Endothelial cell of umbilical vein (primary cell): ENCODE data around the gene BHLHA15. TPM values are rescaled to one million over a fixed set of nuclear protein-coding genes. Genes with fewer than 3 reads are reported as not detected.

ENCODE experiments used
- BruUV-seq: library from RNA; stranded (reverse); fragments of 400-500 nt; replicated peaks from 2 replicates; lab custom pipeline; 2021; lab: Mats Ljungman, UMichigan
- CTCF ChIA-PET: fragments of 300-600, 350-600 bp; sonication (Branson Sonifier 250); formaldehyde crosslinking; loops from one replicate; lab custom pipeline; 2021; ENCODE audit warnings: antibody characterized with exemption, inconsistent platforms; lab: Charles Lee
- POLR2A ChIA-PET: fragments of 300-600, 350-600 bp; sonication (Branson Sonifier 250); formaldehyde crosslinking; loops from one replicate; lab custom pipeline; 2021; ENCODE audit warnings: antibody characterized with exemption, inconsistent platforms; lab: Charles Lee
- DNase-seq: peaks from one replicate; pipeline ENCODE4 v3.0.0-alpha.2; 2011; ENCODE audit warnings: low read depth, low spot score
- FAIRE-seq: peaks from 2 replicates; lab custom pipeline; 2011; peaks lifted over from hg19 to GRCh38; lab: Jason Lieb, UNC
- H2AFZ ChIP-seq: 2 replicates; pipeline ENCODE4 v1.6.0; 2012; ENCODE audit warnings: low read depth, low read length, control low read depth, inconsistent platforms
- H3K27ac ChIP-seq: 2 replicates; pipeline ENCODE4 v1.5.1; 2011; ENCODE audit warnings: low read depth, mild to moderate bottlenecking, control low read depth, low read length, moderate library complexity; ENCODE audit not compliant: insufficient read depth
- H3K27me3 ChIP-seq, 2 experiments: 2 replicates each; pipeline versions ENCODE4 v1.6.0 to v1.6.1; 2011; ENCODE audit warnings: low read length in 2 of 2, mixed read lengths in 1 of 2; ENCODE audit not compliant: control insufficient read depth in 2 of 2, insufficient read depth in 2 of 2
- H3K36me3 ChIP-seq, 2 experiments: 2 replicates in 1 of 2; 3 replicates in 1 of 2; pipeline ENCODE4 v1.5.1; 2011; ENCODE audit warnings: low read length in 2 of 2, mild to moderate bottlenecking in 1 of 2, moderate library complexity in 1 of 2; ENCODE audit not compliant: control insufficient read depth in 2 of 2, insufficient read depth in 2 of 2; ENCODE audit errors: extremely low read depth in 1 of 2
- H3K4me1 ChIP-seq: 3 replicates; pipeline ENCODE4 v1.5.1; 2011; ENCODE audit warnings: mild to moderate bottlenecking, low read length; ENCODE audit not compliant: control insufficient read depth, insufficient read depth; ENCODE audit errors: extremely low read depth
- H3K4me2 ChIP-seq: 2 replicates; pipeline ENCODE4 v1.6.1; 2011; ENCODE audit warnings: low read length, control low read depth, mixed read lengths; ENCODE audit not compliant: insufficient read depth
- H3K4me3 ChIP-seq, 3 experiments: fragments of 200-600 bp in 1 of 3; sonication (generic), shearing (Covaris generic) in 1 of 3; replicated peaks in 1 of 3; 2 replicates each; pipeline ENCODE4 v1.5.1; 2011 to 2016; ENCODE audit warnings: control low read depth in 3 of 3, low read length in 3 of 3, mild to moderate bottlenecking in 2 of 3, inconsistent platforms in 1 of 3, low read depth in 1 of 3, moderate library complexity in 1 of 3; ENCODE audit not compliant: insufficient read depth in 1 of 3
- H3K79me2 ChIP-seq: 2 replicates; pipeline ENCODE4 v1.6.0; 2012; ENCODE audit warnings: low read length, inconsistent platforms; ENCODE audit not compliant: control insufficient read depth, insufficient read depth
- H3K9ac ChIP-seq: replicated peaks from 2 replicates; pipeline ENCODE3; 2011; ENCODE audit warnings: low read length, control low read depth; ENCODE audit not compliant: insufficient read depth; ENCODE audit errors: extremely low read depth
- H3K9me1 ChIP-seq: replicated peaks from 3 replicates; pipeline ENCODE4 v1.6.0; 2011; ENCODE audit warnings: mild to moderate bottlenecking, low read length; ENCODE audit not compliant: control insufficient read depth, insufficient read depth; ENCODE audit errors: extremely low read depth
- H3K9me3 ChIP-seq: replicated peaks from 2 replicates; pipeline ENCODE4 v1.5.1; 2012; ENCODE audit warnings: low read length, inconsistent platforms; ENCODE audit not compliant: control insufficient read depth, insufficient read depth
- H4K20me1 ChIP-seq: replicated peaks from 2 replicates; pipeline ENCODE3; 2011; ENCODE audit warnings: mild to moderate bottlenecking, low read length; ENCODE audit not compliant: control insufficient read depth, insufficient read depth; ENCODE audit errors: extremely low read depth
- EZH2 ChIP-seq: IDR thresholded peaks from 2 replicates; pipeline ENCODE4 v1.6.1; 2012; ENCODE audit warnings: borderline replicate concordance, low read depth, mild to moderate bottlenecking, moderate library complexity, low read length, inconsistent platforms; ENCODE audit not compliant: severe bottlenecking
- FOS ChIP-seq: IDR thresholded peaks from 2 replicates; pipeline ENCODE4 v1.6.1; 2011; ENCODE audit warnings: mild to moderate bottlenecking, low read length, moderate library complexity, borderline replicate concordance; ENCODE audit not compliant: insufficient read depth
- GATA2 ChIP-seq: IDR thresholded peaks from 2 replicates; pipeline ENCODE4 v1.7.0; 2011; ENCODE audit warnings: low read depth, mild to moderate bottlenecking, moderate library complexity, mixed read lengths, low read length; ENCODE audit not compliant: insufficient read length, insufficient read depth
- JUN ChIP-seq: IDR thresholded peaks from 2 replicates; pipeline ENCODE4 v1.6.1; 2011; ENCODE audit warnings: borderline replicate concordance, low read depth; ENCODE audit not compliant: insufficient read length, insufficient read depth
- MYC ChIP-seq: IDR thresholded peaks from one replicate; pipeline ENCODE4 v1.6.1; 2011; ENCODE audit warnings: mild to moderate bottlenecking, low read depth, low read length
- POLR2A ChIP-seq: IDR thresholded peaks from 2 replicates; pipeline ENCODE4 v1.6.1; 2012; ENCODE audit warnings: low read depth, mild to moderate bottlenecking, control low read depth, low read length
- POLR2AphosphoS5 ChIP-seq: IDR thresholded peaks from 2 replicates; pipeline ENCODE4 v1.6.1; 2012; ENCODE audit warnings: low read depth, mild to moderate bottlenecking, control low read depth, low read length, moderate library complexity; ENCODE audit not compliant: insufficient read depth
- dilution Hi-C: fragments of 300-500 bp; cut with MboI; formaldehyde crosslinking; loops from one replicate; pipeline ENCODE4 v1.15.0; 2019; ENCODE audit warnings: low sequenced_read_pairs; ENCODE audit not compliant: extremely low pct_ligation_motif_present
- intact Hi-C: fragments of 100-400 bp; cut with micrococcal nuclease; formaldehyde crosslinking; loops from one replicate; pipeline ENCODE4 v1.10.0; 2022
- polyA plus RNA-seq, 4 experiments: library from polyadenylated mRNA; depleted of rRNA in 3 of 4; stranded (reverse) in 3 of 4; unstranded in 1 of 4; fragments of >200 nt; gene quantifications; 2 replicates each; pipeline versions ENCODE4 v1.2.1 to v1.2.3, GENCODE V29; 2011 to 2012; ENCODE audit warnings: missing spikeins in 1 of 4
- total RNA-seq: library from RNA; stranded (reverse); gene quantifications from 2 replicates; pipeline ENCODE4 v1.2.3, GENCODE V29; 2021
- TF ChIP-seq, protein P1 (sequence below): IDR thresholded peaks from 2 replicates; pipeline ENCODE4 v1.6.1; 2011; ENCODE audit not compliant: insufficient read depth, insufficient read length
- TF ChIP-seq, protein P2 (sequence below), 2 donors: IDR thresholded peaks; 1 replicate in 1 of 2; 2 replicates in 1 of 2; pipeline ENCODE4 v1.5.1; 2011; ENCODE audit warnings: low read length in 2 of 2, mild to moderate bottlenecking in 2 of 2, moderate library complexity in 2 of 2, control low read depth in 1 of 2, inconsistent platforms in 1 of 2, low read depth in 1 of 2; ENCODE audit not compliant: insufficient read depth in 1 of 2; ENCODE audit errors: extremely low read depth in 1 of 2

The BHLHA15 gene
- total and polyA plus RNA-seq, 2 donors (not counting 3 experiments of a cell fraction or from before 2014, with no cell fraction given), result 0.81 to 1.2 TPM

- H3K9me3 ChIP-seq, result no peaks in the 10 kb centered on the region
- H3K27me3 ChIP-seq, result no peaks in the 10 kb centered on the region
- H3K4me2 ChIP-seq, result no peak overlapping the region
- no peak for TF ChIP-seq GATA2
- TF ChIP-seq POLR2A, result no peak
- TF ChIP-seq, protein P1, sequence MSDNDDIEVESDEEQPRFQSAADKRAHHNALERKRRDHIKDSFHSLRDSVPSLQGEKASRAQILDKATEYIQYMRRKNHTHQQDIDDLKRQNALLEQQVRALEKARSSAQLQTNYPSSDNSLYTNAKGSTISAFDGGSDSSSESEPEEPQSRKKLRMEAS, result no peak
- TF ChIP-seq EZH2, result no peak
- TF ChIP-seq JUN, result no peak
- TF ChIP-seq POLR2AphosphoS5, result no peak
- TF ChIP-seq FOS, result no peak
- no peak for TF ChIP-seq MYC
- TF ChIP-seq, protein P2, sequence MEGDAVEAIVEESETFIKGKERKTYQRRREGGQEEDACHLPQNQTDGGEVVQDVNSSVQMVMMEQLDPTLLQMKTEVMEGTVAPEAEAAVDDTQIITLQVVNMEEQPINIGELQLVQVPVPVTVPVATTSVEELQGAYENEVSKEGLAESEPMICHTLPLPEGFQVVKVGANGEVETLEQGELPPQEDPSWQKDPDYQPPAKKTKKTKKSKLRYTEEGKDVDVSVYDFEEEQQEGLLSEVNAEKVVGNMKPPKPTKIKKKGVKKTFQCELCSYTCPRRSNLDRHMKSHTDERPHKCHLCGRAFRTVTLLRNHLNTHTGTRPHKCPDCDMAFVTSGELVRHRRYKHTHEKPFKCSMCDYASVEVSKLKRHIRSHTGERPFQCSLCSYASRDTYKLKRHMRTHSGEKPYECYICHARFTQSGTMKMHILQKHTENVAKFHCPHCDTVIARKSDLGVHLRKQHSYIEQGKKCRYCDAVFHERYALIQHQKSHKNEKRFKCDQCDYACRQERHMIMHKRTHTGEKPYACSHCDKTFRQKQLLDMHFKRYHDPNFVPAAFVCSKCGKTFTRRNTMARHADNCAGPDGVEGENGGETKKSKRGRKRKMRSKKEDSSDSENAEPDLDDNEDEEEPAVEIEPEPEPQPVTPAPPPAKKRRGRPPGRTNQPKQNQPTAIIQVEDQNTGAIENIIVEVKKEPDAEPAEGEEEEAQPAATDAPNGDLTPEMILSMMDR (IDR thresholded peaks at IDR 0.05; ENCODE audit: extremely low read depth in 1 of 2, insufficient read depth in 1 of 2, low read depth in 1 of 2, low read length in 2 of 2), result no peak
- intact Hi-C loops (no loop called here), dilution Hi-C loops (no loop called here)
- H3K79me2 ChIP-seq, result no peaks in the 10 kb centered on the region
- no peak for FAIRE-seq
- ChIA-PET POLR2A (no interaction called here), CTCF (no interaction called here)
- H3K27ac ChIP-seq, result no peak overlapping the region
- H4K20me1 ChIP-seq, result no peaks in the 10 kb centered on the region
- H3K4me3 ChIP-seq, result no peak overlapping the region
- DNase-seq, result no peak
- no peak overlapping the region for H3K9ac ChIP-seq
- no peak overlapping the region for H2AFZ ChIP-seq
- no peaks in the 10 kb centered on the region for H3K4me1 ChIP-seq
- no peaks in the 10 kb centered on the region for H3K9me1 ChIP-seq
- no TSS peak for BruUV-seq
- peaks cover 0 to 12% of the 10 kb centered on the region in 2 experiments for H3K36me3 ChIP-seq
Observed at GRCh38 chr7:98206451-98207330, 4.5 kb upstream of the BHLHA15 start.
